ENCODE data around the gene FOXK1. TPM values are rescaled to one million over a fixed set of nuclear protein-coding genes. Genes with fewer than 3 reads are reported as not detected.
"Not testable (repeated sequence)": the region's sequence is repeated elsewhere in the genome, so short reads cannot be mapped to it uniquely, and the experiment has no call there.

Gene FOXK1
- total and polyA plus RNA-seq, 2 experiments from 2014 or later, result 2.3 to 12.7 TPM

DNA sequence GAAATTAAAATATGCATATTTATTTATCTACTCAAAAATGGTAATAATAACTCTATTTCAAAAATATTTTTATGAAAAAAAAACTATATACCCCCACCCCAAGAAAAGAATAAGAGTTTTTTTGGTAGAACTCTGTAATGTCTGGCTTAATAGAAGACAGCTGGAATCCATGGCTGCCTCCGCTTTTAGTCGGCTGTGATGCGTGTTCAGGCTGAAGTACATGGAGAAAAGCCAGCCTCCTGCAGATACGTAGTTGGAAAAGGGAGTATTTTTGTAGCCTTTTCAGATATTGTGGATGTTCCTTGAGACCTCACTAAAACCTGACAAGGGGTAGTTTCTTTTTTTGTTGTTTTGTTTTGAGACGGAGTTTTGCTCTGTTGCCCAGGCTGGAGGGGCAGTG, 10.0 kb downstream of the FOXK1 start (continued):
- TF ChIP-seq REST (IDR thresholded peaks at IDR 0.05; ENCODE audit: unreplicated experiment), result no peak
- no peak for TF ChIP-seq EZH2phosphoT487 (IDR thresholded peaks at IDR 0.05; ENCODE audit: unreplicated experiment)
- no peak for TF ChIP-seq ZNF331 (CRISPR knock-in tag; IDR thresholded peaks at IDR 0.05; ENCODE audit: low read depth)
- TF ChIP-seq JUNB (IDR thresholded peaks at IDR 0.05; ENCODE audit: unreplicated experiment), result no peak
- no peak for TF ChIP-seq NANOG (IDR thresholded peaks at IDR 0.05; ENCODE audit: borderline replicate concordance)

- not testable (repeated sequence) for H3K27me3 Mint-ChIP-seq (ENCODE audit: insufficient read depth, low read depth, poor library complexity); H3K4me3 Mint-ChIP-seq; ATAC-seq; H3K4me2 ChIP-seq; H3K27me3 ChIP-seq (ENCODE audit: insufficient read depth); H3F3A ChIP-seq (replicated peaks; ENCODE audit: low read depth); H3K4me3 ChIP-seq; H2AFZ ChIP-seq; H3K9me3 Mint-ChIP-seq; H3K36me3 ChIP-seq (ENCODE audit: insufficient read depth); H3K27ac Mint-ChIP-seq; H3K27ac ChIP-seq (ENCODE audit: low read depth); DNase-seq (ENCODE audit: low spot score); H3K9me2 ChIP-seq (ENCODE audit: insufficient read depth); H3K36me3 Mint-ChIP-seq (ENCODE audit: low read depth); H3K4me1 Mint-ChIP-seq; H3K4me1 ChIP-seq (ENCODE audit: insufficient read depth)
- peaks cover 77% of the 10 kb centered on the region for H4K20me1 ChIP-seq (replicated peaks; ENCODE audit: insufficient read depth)
- H3K79me2 ChIP-seq (replicated peaks; ENCODE audit: insufficient read depth), result peaks cover 77% of the 10 kb centered on the region
Measured at GRCh38 chr7:4692622-4693021, 10.5 kb downstream of the FOXK1 start.

DNA sequence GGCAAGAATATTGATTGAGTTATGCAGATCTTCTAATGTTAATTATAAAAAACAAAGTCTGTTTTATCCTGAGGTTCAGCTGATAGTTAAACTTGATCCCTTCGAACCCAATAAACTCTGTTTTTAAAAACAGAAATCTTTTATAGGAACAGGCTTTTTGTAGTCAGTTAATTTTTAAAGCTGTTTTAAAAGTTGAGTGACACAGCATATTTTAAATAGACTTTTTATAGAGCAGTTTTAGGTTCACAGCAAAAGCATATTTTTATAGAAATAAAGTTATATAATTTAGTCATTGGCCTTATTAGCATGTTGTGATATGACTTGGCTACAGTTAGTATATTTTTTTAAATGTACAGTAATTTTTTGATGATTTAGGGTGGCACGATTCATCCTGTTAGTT, 11.1 kb downstream of the FOXK1 start:
- Histone ChIP-seq H2AFZ (no peak overlapping the region), H3K4me1 (ENCODE audit: insufficient read depth) (no peaks in the 10 kb centered on the region), H4K20me1 (replicated peaks; ENCODE audit: insufficient read depth) (peaks cover 74% of the 10 kb centered on the region), H3K79me2 (replicated peaks; ENCODE audit: insufficient read depth) (peaks cover 77% of the 10 kb centered on the region), H3K36me3 (ENCODE audit: insufficient read depth) (no peaks in the 10 kb centered on the region), H3K4me2 (no peak overlapping the region), H3K9me2 (ENCODE audit: insufficient read depth) (no peaks in the 10 kb centered on the region), H3K27me3 (ENCODE audit: insufficient read depth) (no peaks in the 10 kb centered on the region), H3F3A (replicated peaks; ENCODE audit: low read depth) (no peaks in the 10 kb centered on the region), H3K27ac (ENCODE audit: low read depth) (no peak overlapping the region), H3K4me3 (no peak overlapping the region)
- ATAC-seq, result no peak
- peaks cover 10% of the 10 kb centered on the region; the same call in 2 of the 3 replicates for H3K4me1 Mint-ChIP-seq
- H3K36me3 Mint-ChIP-seq (ENCODE audit: low read depth), result no peaks in the 10 kb centered on the region
- no peaks in the 10 kb centered on the region for H3K9me3 Mint-ChIP-seq
- H3K27ac Mint-ChIP-seq, result no peak overlapping the region
- H3K27me3 Mint-ChIP-seq (ENCODE audit: insufficient read depth, low read depth, poor library complexity), result no peaks in the 10 kb centered on the region
- no peak for TF ChIP-seq ZNF114 (CRISPR knock-in tag; IDR thresholded peaks at IDR 0.05)
- TF ChIP-seq JUNB (IDR thresholded peaks at IDR 0.05; ENCODE audit: unreplicated experiment), result no peak
- no peak for TF ChIP-seq REST (IDR thresholded peaks at IDR 0.05; ENCODE audit: unreplicated experiment)
- TF ChIP-seq STAT1 (IDR thresholded peaks at IDR 0.05; ENCODE audit: unreplicated experiment), result no peak
- no peak for TF ChIP-seq ZNF331 (CRISPR knock-in tag; IDR thresholded peaks at IDR 0.05; ENCODE audit: low read depth)
- TF ChIP-seq EZH2 (IDR thresholded peaks at IDR 0.05; ENCODE audit: low read depth, unreplicated experiment), result no peak
- TF ChIP-seq NANOG (IDR thresholded peaks at IDR 0.05; ENCODE audit: borderline replicate concordance), result no peak
- TF ChIP-seq, protein P1, sequence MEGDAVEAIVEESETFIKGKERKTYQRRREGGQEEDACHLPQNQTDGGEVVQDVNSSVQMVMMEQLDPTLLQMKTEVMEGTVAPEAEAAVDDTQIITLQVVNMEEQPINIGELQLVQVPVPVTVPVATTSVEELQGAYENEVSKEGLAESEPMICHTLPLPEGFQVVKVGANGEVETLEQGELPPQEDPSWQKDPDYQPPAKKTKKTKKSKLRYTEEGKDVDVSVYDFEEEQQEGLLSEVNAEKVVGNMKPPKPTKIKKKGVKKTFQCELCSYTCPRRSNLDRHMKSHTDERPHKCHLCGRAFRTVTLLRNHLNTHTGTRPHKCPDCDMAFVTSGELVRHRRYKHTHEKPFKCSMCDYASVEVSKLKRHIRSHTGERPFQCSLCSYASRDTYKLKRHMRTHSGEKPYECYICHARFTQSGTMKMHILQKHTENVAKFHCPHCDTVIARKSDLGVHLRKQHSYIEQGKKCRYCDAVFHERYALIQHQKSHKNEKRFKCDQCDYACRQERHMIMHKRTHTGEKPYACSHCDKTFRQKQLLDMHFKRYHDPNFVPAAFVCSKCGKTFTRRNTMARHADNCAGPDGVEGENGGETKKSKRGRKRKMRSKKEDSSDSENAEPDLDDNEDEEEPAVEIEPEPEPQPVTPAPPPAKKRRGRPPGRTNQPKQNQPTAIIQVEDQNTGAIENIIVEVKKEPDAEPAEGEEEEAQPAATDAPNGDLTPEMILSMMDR (conservative IDR thresholded peaks at IDR 0.05; ENCODE audit: low read depth in 2 of 2), result no peak
- H3K4me3 Mint-ChIP-seq, result no peak overlapping the region
- no peak for DNase-seq (ENCODE audit: low spot score)
